Breast epithelium (tissue), 4 donors: ENCODE results near the gene GOLGA6A. TPM values are rescaled to one million over a fixed set of nuclear protein-coding genes. Genes with fewer than 3 reads are reported as not detected.
A peak's percentile ranks its signal among the peaks of the same experiment; 100 is the strongest.

ENCODE experiments used
- DNase-seq, 2 donors: peaks; one replicate each; pipeline ENCODE4 v3.0.0-alpha.2; 2019; ENCODE audit warnings: low spot score in 2 of 2
- H3K27ac ChIP-seq, 2 donors: fragments of 200-600 bp; sonication (generic) in 1 of 2; one replicate each; pipeline ENCODE4 v1.5.1; 2016 to 2019; ENCODE audit warnings: mild to moderate bottlenecking in 1 of 2
- H3K27me3 ChIP-seq, 2 donors: fragments of 200-600 bp; sonication (generic) in 1 of 2; one replicate each; pipeline versions ENCODE4 v1.5.1 to v1.6.0; 2017 to 2019; ENCODE audit warnings: control low read depth in 1 of 2, mild to moderate bottlenecking in 1 of 2
- H3K36me3 ChIP-seq: fragments of 200-600 bp; one replicate; pipeline ENCODE4 v1.5.1; 2019
- H3K4me1 ChIP-seq, 2 donors: fragments of 200-600 bp; sonication (generic); one replicate each; pipeline ENCODE4 v1.5.1; 2016 to 2019; ENCODE audit warnings: control low read depth in 1 of 2
- H3K4me3 ChIP-seq, 3 donors: fragments of 200-600 bp; sonication (generic); 1 replicate in 2 of 3; 2 replicates in 1 of 3; pipeline ENCODE4 v1.5.1; 2016 to 2019; ENCODE audit warnings: mild to moderate bottlenecking in 3 of 3, moderate library complexity in 2 of 3
- H3K9me3 ChIP-seq, 2 donors: fragments of 200-600 bp; sonication (generic) in 1 of 2; one replicate each; pipeline ENCODE4 v1.5.1; 2016 to 2019; ENCODE audit warnings: control low read depth in 1 of 2
- CTCF ChIP-seq, 3 donors: fragments of 450-650 bp; IDR thresholded peaks; one replicate each; pipeline ENCODE4 v1.5.1; 2016 to 2017; ENCODE audit warnings: antibody characterized with exemption in 3 of 3, mild to moderate bottlenecking in 3 of 3, moderate library complexity in 3 of 3
- POLR2A ChIP-seq: fragments of 450-650 bp; IDR thresholded peaks from one replicate; pipeline ENCODE4 v1.6.1; 2016; ENCODE audit warnings: antibody characterized with exemption, mild to moderate bottlenecking, moderate library complexity
- POLR2AphosphoS5 ChIP-seq, 3 donors: sonication (generic); formaldehyde crosslinking; IDR thresholded peaks; one replicate each; pipeline ENCODE4 v1.6.1; 2017; ENCODE audit warnings: antibody characterized with exemption in 3 of 3
- intact Hi-C: fragments of 100-400 bp; cut with DNase I; formaldehyde crosslinking; loops from one replicate; pipeline ENCODE4 v1.15.1; 2023; ENCODE audit warnings: low total_unique reads
- total RNA-seq, 3 donors: library from RNA; depleted of rRNA; stranded (reverse); fragments of >200 nt; gene quantifications; one replicate each; pipeline ENCODE4 v1.1.0, GENCODE V29; 2016

GOLGA6A gene
- total RNA-seq, 3 donors from 2014 or later: 1.0 TPM; not detected in 2

DNA sequence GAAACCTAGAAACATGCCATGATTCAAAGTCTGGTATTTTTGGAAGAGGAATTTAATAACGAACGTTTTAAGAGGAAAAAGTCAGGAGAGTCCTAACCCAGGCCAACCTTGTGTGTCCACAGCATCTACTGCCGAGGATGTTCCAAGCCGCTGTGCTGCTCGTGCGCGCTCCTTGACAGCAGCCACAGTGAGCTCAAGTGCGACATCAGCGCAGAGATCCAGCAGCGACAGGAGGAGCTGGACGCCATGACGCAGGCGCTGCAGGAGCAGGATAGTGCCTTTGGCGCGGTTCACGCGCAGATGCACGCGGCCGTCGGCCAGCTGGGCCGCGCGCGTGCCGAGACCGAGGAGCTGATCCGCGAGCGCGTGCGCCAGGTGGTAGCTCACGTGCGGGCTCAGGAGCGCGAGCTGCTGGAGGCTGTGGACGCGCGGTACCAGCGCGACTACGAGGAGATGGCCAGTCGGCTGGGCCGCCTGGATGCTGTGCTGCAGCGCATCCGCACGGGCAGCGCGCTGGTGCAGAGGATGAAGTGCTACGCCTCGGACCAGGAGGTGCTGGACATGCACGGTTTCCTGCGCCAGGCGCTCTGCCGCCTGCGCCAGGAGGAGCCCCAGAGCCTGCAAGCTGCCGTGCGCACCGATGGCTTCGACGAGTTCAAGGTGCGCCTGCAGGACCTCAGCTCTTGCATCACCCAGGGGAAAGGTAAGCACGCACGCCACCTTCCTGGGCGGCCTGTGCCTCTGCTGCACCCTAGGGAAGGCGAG is 59.5 kb downstream of the GOLGA6A start:
- no peaks in the 10 kb centered on the region for H3K4me1 ChIP-seq
- intact Hi-C loops: no loop called here
- H3K4me3 ChIP-seq: no peak overlapping the region
- H3K9me3 ChIP-seq: no peaks in the 10 kb centered on the region
- H3K36me3 ChIP-seq: peaks cover 9% of the 10 kb centered on the region
- H3K27ac ChIP-seq: no peak overlapping the region
- TF ChIP-seq POLR2A (no peak), CTCF (IDR thresholded peaks at IDR 0.05) (no peak), POLR2AphosphoS5 (IDR thresholded peaks at IDR 0.05) (no peak)
- no peaks in the 10 kb centered on the region for H3K27me3 ChIP-seq
- peak in 1 of 2 donors; percentile 22 for DNase-seq

Other genes with a start within 250 kb of the GOLGA6A start
- gene TBC1D21, start 209.0 kb downstream of the GOLGA6A start, total RNA-seq: not detected
- gene LOXL1, start 156.1 kb downstream of the GOLGA6A start, total RNA-seq: 10 to 100 TPM in 2 of 3 donors, 1 to 10 TPM in 1; 5.6 to 11.3 (median 10.8) TPM
- 10 to 100 TPM in 1 of 3 donors, 1 to 10 TPM in 2; 8.5 to 10.7 (median 9.7) TPM for gene STOML1, start 90.3 kb downstream of the GOLGA6A start, total RNA-seq
- 100 to 1,000 TPM in 1 of 3 donors, 10 to 100 TPM in 2; 37.8 to 103 (median 49.8) TPM for gene PML, start 87.8 kb downstream of the GOLGA6A start, total RNA-seq
- gene ISLR2, start 48.0 kb upstream of the GOLGA6A start, total RNA-seq: under 1 TPM in 2 of 3 donors, not detected in 1; 0.48 to 0.88 TPM
- gene ISLR, start 91.2 kb upstream of the GOLGA6A start, total RNA-seq: 10 to 100 TPM; 49.2 to 88.0 (median 71.8) TPM
- 1 to 10 TPM in 1 of 3 donors, under 1 TPM in 1, not detected in 1; 0.98 to 1.0 TPM for gene STRA6, start 120.2 kb upstream of the GOLGA6A start, total RNA-seq
- under 1 TPM in 1 of 3 donors, not detected in 2; 0.33 TPM for gene CCDC33, start 153.8 kb upstream of the GOLGA6A start, total RNA-seq